ENCODE measurements around the gene ADAMTS9.

- TF ChIP-seq MAX (IDR thresholded peaks at IDR 0.05) (no peak), FOXM1 (IDR thresholded peaks at IDR 0.05; ENCODE audit: borderline replicate concordance, low read depth) (no peak), ZBTB7A (IDR thresholded peaks at IDR 0.05; ENCODE audit: low read depth) (no peak), TAF1 (IDR thresholded peaks at IDR 0.05; ENCODE audit: low read depth) (no peak), USF1 (IDR thresholded peaks at IDR 0.05) (no peak), RAD21 (IDR thresholded peaks at IDR 0.05; ENCODE audit: low read depth) (no peak)
These were observed 43.3 kb downstream of the ADAMTS9 start for GRCh38 chr3:64644483-64644882.

Measured in Ishikawa (cell line).